ENCODE data around the gene FRMD4A.

DNA sequence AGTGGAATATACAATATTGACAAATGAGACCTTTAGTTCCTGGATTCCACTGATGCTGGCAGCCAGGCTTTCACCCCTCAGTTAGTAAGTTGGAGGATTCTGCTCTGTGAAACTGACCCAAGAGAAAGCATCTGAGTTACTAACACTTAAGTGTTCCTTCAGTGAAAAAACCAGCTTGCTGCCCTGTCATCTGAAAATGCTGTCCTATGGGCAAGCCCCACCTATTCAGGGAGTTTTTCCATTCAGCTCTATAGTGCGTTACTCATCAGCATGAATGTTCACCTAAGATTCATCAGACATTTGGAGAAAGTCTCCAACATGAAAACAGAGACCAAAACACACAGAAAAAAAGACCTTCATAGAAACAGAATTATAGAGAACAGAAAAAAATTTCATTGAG is 706.1 kb downstream of the FRMD4A start:
- TF ChIP-seq PKNOX1 (IDR thresholded peaks at IDR 0.05): no peak
- TF ChIP-seq FOXK2 (IDR thresholded peaks at IDR 0.05): no peak
- TF ChIP-seq TARDBP (IDR thresholded peaks at IDR 0.05): no peak
- TF ChIP-seq ELF4 (IDR thresholded peaks at IDR 0.05): no peak
